Activated naive CD8-positive, alpha-beta T cell (primary cell): ENCODE results near the gene SNRPF.

Experiments
- H3K27ac Mint-ChIP-seq: one replicate; pipeline ENCODE4 v1.8.0; 2021; ENCODE audit warnings: mixed read lengths
- H3K27me3 Mint-ChIP-seq: one replicate; pipeline ENCODE4 v1.8.0; 2021; ENCODE audit warnings: mixed read lengths
- H3K36me3 Mint-ChIP-seq: one replicate; pipeline ENCODE4 v1.8.0; 2021; ENCODE audit warnings: mixed read lengths
- H3K4me1 Mint-ChIP-seq: one replicate; pipeline ENCODE4 v1.8.0; 2021; ENCODE audit warnings: low read depth, mixed read lengths
- H3K4me3 Mint-ChIP-seq: one replicate; pipeline ENCODE4 v1.8.0; 2021; ENCODE audit warnings: mild to moderate bottlenecking, mixed read lengths
- H3K9me3 Mint-ChIP-seq: one replicate; pipeline ENCODE4 v1.8.0; 2021; ENCODE audit warnings: low read depth, mixed read lengths

Gene SNRPF

GRCh38 chr12:95882080-95882479, 23.3 kb downstream of the SNRPF start:
- H3K4me1 Mint-ChIP-seq, result no peaks in the 10 kb centered on the region
- no peak overlapping the region for H3K4me3 Mint-ChIP-seq
- H3K27ac Mint-ChIP-seq, result no peak overlapping the region
- no peaks in the 10 kb centered on the region for H3K9me3 Mint-ChIP-seq
- H3K27me3 Mint-ChIP-seq, result no peaks in the 10 kb centered on the region
- peaks cover 2% of the 10 kb centered on the region for H3K36me3 Mint-ChIP-seq

GRCh38 chr12:95882873-95883272, 24.1 kb downstream of the SNRPF start:
- H3K9me3 Mint-ChIP-seq, result no peaks in the 10 kb centered on the region

GRCh38 chr12:95884998-95885397, 26.2 kb downstream of the SNRPF start:
- Mint-ChIP-seq H3K4me3 (no peak overlapping the region), H3K9me3 (no peaks in the 10 kb centered on the region), H3K4me1 (no peaks in the 10 kb centered on the region), H3K36me3 (no peaks in the 10 kb centered on the region), H3K27me3 (no peaks in the 10 kb centered on the region), H3K27ac (no peak overlapping the region)

More at GRCh38 chr12:95882873-95883272, 24.1 kb downstream of the SNRPF start:
- H3K36me3 Mint-ChIP-seq, result peaks cover 2% of the 10 kb centered on the region
- H3K4me3 Mint-ChIP-seq, result no peak overlapping the region
- no peaks in the 10 kb centered on the region for H3K27me3 Mint-ChIP-seq
- H3K27ac Mint-ChIP-seq, result no peak overlapping the region
- no peaks in the 10 kb centered on the region for H3K4me1 Mint-ChIP-seq

- no peaks in the 10 kb centered on the region for H3K36me3 Mint-ChIP-seq
- no peaks in the 10 kb centered on the region for H3K4me1 Mint-ChIP-seq
- no peak overlapping the region for H3K27ac Mint-ChIP-seq
- no peak overlapping the region for H3K4me3 Mint-ChIP-seq
- no peaks in the 10 kb centered on the region for H3K9me3 Mint-ChIP-seq
- no peaks in the 10 kb centered on the region for H3K27me3 Mint-ChIP-seq
Measured at GRCh38 chr12:95887311-95887710, 28.6 kb downstream of the SNRPF start.

- Mint-ChIP-seq H3K36me3 (no peaks in the 10 kb centered on the region), H3K4me3 (no peak overlapping the region), H3K27me3 (peaks cover 3% of the 10 kb centered on the region), H3K27ac (no peak overlapping the region), H3K4me1 (no peaks in the 10 kb centered on the region), H3K9me3 (no peaks in the 10 kb centered on the region)
Measured at GRCh38 chr12:95890958-95891357, 32.2 kb downstream of the SNRPF start.

GRCh38 chr12:95896846-95897245, 38.1 kb downstream of the SNRPF start:
- Mint-ChIP-seq H3K27me3 (peaks cover 8% of the 10 kb centered on the region), H3K27ac (no peak overlapping the region), H3K36me3 (no peaks in the 10 kb centered on the region), H3K4me1 (no peaks in the 10 kb centered on the region), H3K4me3 (no peak overlapping the region), H3K9me3 (no peaks in the 10 kb centered on the region)

GRCh38 chr12:95898081-95898480, 39.3 kb downstream of the SNRPF start:
- H3K27ac Mint-ChIP-seq, result no peak overlapping the region
- peaks cover 10% of the 10 kb centered on the region for H3K27me3 Mint-ChIP-seq
- H3K36me3 Mint-ChIP-seq, result no peaks in the 10 kb centered on the region
- H3K4me1 Mint-ChIP-seq, result no peaks in the 10 kb centered on the region
- H3K9me3 Mint-ChIP-seq, result no peaks in the 10 kb centered on the region
- no peak overlapping the region for H3K4me3 Mint-ChIP-seq

- Mint-ChIP-seq H3K9me3 (no peaks in the 10 kb centered on the region), H3K36me3 (no peaks in the 10 kb centered on the region), H3K27me3 (peaks cover 12% of the 10 kb centered on the region), H3K4me1 (no peaks in the 10 kb centered on the region), H3K4me3 (no peak overlapping the region), H3K27ac (no peak overlapping the region)
Measured at GRCh38 chr12:95908573-95908972, 49.8 kb downstream of the SNRPF start.

- no peaks in the 10 kb centered on the region for H3K9me3 Mint-ChIP-seq
- H3K36me3 Mint-ChIP-seq, result no peaks in the 10 kb centered on the region
- no peaks in the 10 kb centered on the region for H3K4me1 Mint-ChIP-seq
- no peak overlapping the region for H3K4me3 Mint-ChIP-seq
- peaks cover 10% of the 10 kb centered on the region for H3K27me3 Mint-ChIP-seq
- H3K27ac Mint-ChIP-seq, result no peak overlapping the region
Measured at GRCh38 chr12:95909871-95910270, 51.1 kb downstream of the SNRPF start.
